GM12873 (cell line): ENCODE results near the gene GPR158.

ENCODE experiments used
- CTCF ChIP-seq: IDR thresholded peaks from 2 replicates; pipeline ENCODE4 v1.5.1; 2012; ENCODE audit warnings: low read depth, mild to moderate bottlenecking, moderate library complexity, low read length, control low read depth; ENCODE audit not compliant: insufficient read depth; ENCODE audit errors: missing control alignments

GPR158 gene

DNA sequence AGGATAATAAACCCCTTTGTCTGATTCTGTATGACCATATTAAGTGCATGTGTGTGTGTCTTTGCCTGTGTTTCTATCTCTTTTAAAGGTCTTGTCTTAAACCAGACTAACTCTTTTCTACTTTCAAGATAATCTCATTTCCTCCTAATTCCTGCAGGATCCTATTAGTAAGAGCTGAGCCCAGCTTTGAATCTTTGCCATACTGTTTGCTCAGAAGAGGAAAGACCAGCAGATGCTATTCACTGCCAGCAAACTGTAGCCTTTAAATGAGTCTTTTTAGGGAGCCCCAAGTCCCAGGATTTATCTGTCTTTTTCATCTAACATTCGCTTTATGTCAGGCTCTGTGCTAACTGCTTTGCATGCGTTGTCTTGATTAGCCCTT lies 2.9 kb downstream of the GPR158 start:
- no peak for TF ChIP-seq CTCF

DNA sequence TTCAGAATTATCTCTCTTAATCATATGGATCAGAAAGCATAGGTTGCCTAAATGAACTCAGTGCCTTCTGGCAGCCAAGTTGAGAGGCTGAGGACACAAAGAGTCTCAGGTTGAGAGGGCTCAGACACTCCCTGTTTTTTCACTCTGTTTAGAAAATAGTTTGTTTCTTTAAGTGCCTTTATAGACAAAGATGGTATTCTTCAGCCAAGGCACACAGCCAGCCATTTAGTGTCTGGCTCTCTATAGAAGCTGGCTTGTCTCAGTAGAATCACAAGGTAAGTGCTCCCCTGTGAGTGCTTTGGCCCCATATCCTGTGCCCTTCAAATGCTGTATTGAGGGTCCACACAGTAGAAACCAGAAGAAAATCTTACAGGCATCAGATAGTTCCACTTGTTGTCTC lies 3.6 kb downstream of the GPR158 start:
- TF ChIP-seq CTCF: no peak

DNA sequence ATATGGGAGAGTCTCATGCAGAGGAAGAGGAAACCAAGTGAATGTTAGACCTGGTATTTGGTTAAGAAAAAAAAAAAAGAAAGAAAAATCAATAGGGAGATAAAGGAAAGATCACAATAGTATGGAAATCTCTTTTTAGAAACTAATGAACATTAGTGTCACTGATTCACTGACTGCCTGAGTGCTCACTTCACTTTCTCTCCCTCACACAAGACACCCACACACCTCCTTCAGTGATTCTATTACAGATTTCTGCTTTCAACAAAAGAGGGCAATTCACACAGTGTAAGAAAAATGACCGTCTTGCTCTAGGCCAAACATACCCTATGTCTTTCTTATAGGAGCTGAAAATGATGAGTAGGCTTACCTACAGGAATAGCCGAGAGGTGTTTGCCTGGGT lies 6.0 kb downstream of the GPR158 start:
- no peak for TF ChIP-seq CTCF

GRCh38 chr10:25182636-25183035 lies 7.8 kb downstream of the GPR158 start:
- no peak for TF ChIP-seq CTCF

GRCh38 chr10:25191162-25191895 lies 16.5 kb downstream of the GPR158 start:
- TF ChIP-seq CTCF: no peak

- TF ChIP-seq CTCF: no peak
Observed at GRCh38 chr10:25198151-25198550, 23.4 kb downstream of the GPR158 start.

DNA sequence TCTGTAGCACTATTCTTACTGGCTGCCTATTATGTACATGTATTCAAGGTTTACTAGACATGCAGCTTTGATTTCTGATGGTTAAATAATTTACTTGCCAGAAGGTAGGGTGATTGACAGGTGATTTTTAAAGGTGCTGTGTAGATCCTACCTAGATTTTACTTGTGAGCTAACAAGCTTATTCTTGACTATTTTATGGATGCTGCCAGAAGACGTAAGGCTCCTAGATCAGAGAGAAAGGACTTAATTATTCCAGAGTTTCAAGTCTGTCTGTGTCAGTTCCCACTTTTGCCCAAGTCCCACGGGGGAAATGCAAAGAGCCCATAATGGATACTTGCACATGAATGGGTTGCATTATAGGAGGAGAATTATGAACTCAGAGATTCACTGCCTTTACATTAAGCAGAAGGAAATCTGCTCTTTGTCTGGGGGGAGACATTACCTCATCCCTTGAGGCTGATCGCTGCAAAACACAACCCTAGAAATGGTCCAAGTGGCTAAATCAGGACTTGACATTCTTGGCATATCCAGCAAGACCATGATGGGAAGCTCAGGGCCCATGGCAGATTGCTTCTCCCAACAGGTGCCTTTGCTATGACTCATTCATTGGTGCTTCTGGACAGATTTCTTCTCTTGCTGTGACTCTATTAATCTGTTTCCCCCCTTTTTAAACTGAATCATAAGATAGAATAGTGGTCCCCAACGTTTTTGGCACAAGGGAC lies 32.1 kb downstream of the GPR158 start:
- TF ChIP-seq CTCF: no peak
